Colonic mucosa (tissue), 4 donors: Measurements from ENCODE around the gene CSMD2. TPM values are rescaled to one million over a fixed set of nuclear protein-coding genes. Genes with fewer than 3 reads are reported as not detected.

ENCODE experiments used
- DNase-seq: peaks from one replicate; pipeline ENCODE4 v3.0.0-alpha.2; 2020
- H3K27ac ChIP-seq: fragments of 200-600 bp; one replicate; pipeline ENCODE4 v1.8.0; 2021
- H3K27me3 ChIP-seq: fragments of 200-600 bp; one replicate; pipeline ENCODE4 v1.8.0; 2021
- H3K36me3 ChIP-seq: fragments of 200-600 bp; one replicate; pipeline ENCODE4 v1.8.0; 2021
- H3K4me1 ChIP-seq: fragments of 200-600 bp; one replicate; pipeline ENCODE4 v1.8.0; 2021; ENCODE audit warnings: mild to moderate bottlenecking
- H3K4me3 ChIP-seq: fragments of 200-600 bp; one replicate; pipeline ENCODE4 v1.8.0; 2021
- H3K9ac ChIP-seq, 2 donors: one replicate each; pipeline ENCODE4 v1.7.0; 2013; ENCODE audit warnings: control low read depth in 2 of 2, low read depth in 2 of 2, low read length in 2 of 2
- H3K9me3 ChIP-seq: fragments of 200-600 bp; one replicate; pipeline ENCODE4 v1.8.0; 2021
- CTCF ChIP-seq: fragments of 200-600 bp; IDR thresholded peaks from one replicate; pipeline ENCODE4 v1.8.0; 2022; ENCODE audit warnings: antibody characterized with exemption, mild to moderate bottlenecking
- intact Hi-C: fragments of 100-400 bp; cut with DNase I; formaldehyde crosslinking; loops from one replicate; pipeline ENCODE4 v1.14.1; 2022
- total RNA-seq, 2 donors: library from RNA; stranded (reverse); fragmentation: NEBNext Ultra II Directional in 1 of 2; extraction: Animal tissue kit (Norgen Biotek cat#: 25700) in 1 of 2; gene quantifications; one replicate each; pipeline ENCODE4 v1.2.1, GENCODE V29; 2021
- donor health status: healthy.
- donor health status: DM: no; HTN: no; CAD: no.
- donor health status: DM: no; HTN: no; CAD: no.

CSMD2 gene
- total RNA-seq, 2 donors from 2014 or later, result 0.05 to 0.10 TPM

- H3K27me3 ChIP-seq, result no peaks in the 10 kb centered on the region
- intact Hi-C loops, result no loop called here
- DNase-seq, result no peak
- no peaks in the 10 kb centered on the region for H3K9me3 ChIP-seq
- no peaks in the 10 kb centered on the region for H3K36me3 ChIP-seq
- no peak overlapping the region for H3K27ac ChIP-seq
- no peak for TF ChIP-seq CTCF
- no peaks in the 10 kb centered on the region for H3K4me1 ChIP-seq
- no peak overlapping the region for H3K9ac ChIP-seq
- no peak overlapping the region for H3K4me3 ChIP-seq
These were observed 11.8 kb downstream of the CSMD2 start for GRCh38 chr1:34153246-34153645.

GRCh38 chr1:34149501-34149900 lies 15.5 kb downstream of the CSMD2 start:
- no peak for DNase-seq
- intact Hi-C loops, result no loop called here
- Histone ChIP-seq H3K4me1 (no peaks in the 10 kb centered on the region), H3K4me3 (no peak overlapping the region), H3K27ac (no peak overlapping the region), H3K9ac (no peak overlapping the region), H3K27me3 (no peaks in the 10 kb centered on the region), H3K9me3 (no peaks in the 10 kb centered on the region), H3K36me3 (no peaks in the 10 kb centered on the region)
- no peak for TF ChIP-seq CTCF

GRCh38 chr1:34147301-34147700 lies 17.7 kb downstream of the CSMD2 start:
- DNase-seq, result no peak
- H3K9ac ChIP-seq, result no peak overlapping the region
- H3K4me1 ChIP-seq, result no peaks in the 10 kb centered on the region
- intact Hi-C loops, result no loop called here
- H3K27ac ChIP-seq, result no peak overlapping the region
- H3K4me3 ChIP-seq, result no peak overlapping the region
- H3K27me3 ChIP-seq, result no peaks in the 10 kb centered on the region
- H3K9me3 ChIP-seq, result no peaks in the 10 kb centered on the region
- no peak for TF ChIP-seq CTCF
- H3K36me3 ChIP-seq, result no peaks in the 10 kb centered on the region

- intact Hi-C loops, result no loop called here
- no peak overlapping the region for H3K9ac ChIP-seq
- DNase-seq, result no peak
- H3K36me3 ChIP-seq, result no peaks in the 10 kb centered on the region
- H3K4me1 ChIP-seq, result no peaks in the 10 kb centered on the region
- H3K27ac ChIP-seq, result no peak overlapping the region
- no peaks in the 10 kb centered on the region for H3K9me3 ChIP-seq
- H3K27me3 ChIP-seq, result no peaks in the 10 kb centered on the region
- H3K4me3 ChIP-seq, result no peak overlapping the region
- TF ChIP-seq CTCF, result no peak
These were observed 20.3 kb downstream of the CSMD2 start for GRCh38 chr1:34144766-34145165.

- Histone ChIP-seq H3K9ac (no peak overlapping the region), H3K9me3 (no peaks in the 10 kb centered on the region), H3K4me1 (no peaks in the 10 kb centered on the region), H3K27ac (no peak overlapping the region), H3K4me3 (no peak overlapping the region), H3K27me3 (no peaks in the 10 kb centered on the region), H3K36me3 (no peaks in the 10 kb centered on the region)
- TF ChIP-seq CTCF, result no peak
- intact Hi-C loops, result no loop called here
- no peak for DNase-seq
These were observed 21.1 kb downstream of the CSMD2 start for GRCh38 chr1:34143975-34144374.
